ENCODE data around the gene CMIP.

The CMIP gene

GRCh38 chr16:81494888-81495287, 50.3 kb downstream of the CMIP start:
- Histone ChIP-seq H3K9me3 (ENCODE audit: control insufficient read depth in 2 of 2, low read length in 2 of 2) (no peaks in the 10 kb centered on the region), H3K9ac (ENCODE audit: low read depth in 1 of 2, low read length in 2 of 2) (no peak overlapping the region), H3K27me3 (ENCODE audit: control insufficient read depth in 2 of 2, insufficient read depth in 2 of 2, low read length in 2 of 2) (no peaks in the 10 kb centered on the region), H3K27ac (ENCODE audit: low read depth in 2 of 2, low read length in 2 of 2) (no peak overlapping the region), H3K4me1 (ENCODE audit: control insufficient read depth in 2 of 2, insufficient read depth in 2 of 2, low read length in 2 of 2) (peaks cover 22 to 40% of the 10 kb centered on the region in 2 donors), H3K36me3 (ENCODE audit: control insufficient read depth in 2 of 2, insufficient read depth in 2 of 2, low read length in 2 of 2) (peaks cover 4 to 7% of the 10 kb centered on the region in 2 donors), H3K4me3 (ENCODE audit: low read length in 2 of 2) (no peak overlapping the region)

GRCh38 chr16:81495321-81496234, 51.0 kb downstream of the CMIP start:
- Histone ChIP-seq H3K4me3 (ENCODE audit: low read length in 2 of 2) (no peak overlapping the region), H3K9me3 (ENCODE audit: control insufficient read depth in 2 of 2, low read length in 2 of 2) (no peaks in the 10 kb centered on the region), H3K27ac (ENCODE audit: low read depth in 2 of 2, low read length in 2 of 2) (no peak overlapping the region), H3K27me3 (ENCODE audit: control insufficient read depth in 2 of 2, insufficient read depth in 2 of 2, low read length in 2 of 2) (no peaks in the 10 kb centered on the region), H3K9ac (ENCODE audit: low read depth in 1 of 2, low read length in 2 of 2) (no peak overlapping the region), H3K36me3 (ENCODE audit: control insufficient read depth in 2 of 2, insufficient read depth in 2 of 2, low read length in 2 of 2) (peaks cover 4 to 7% of the 10 kb centered on the region in 2 donors), H3K4me1 (ENCODE audit: control insufficient read depth in 2 of 2, insufficient read depth in 2 of 2, low read length in 2 of 2) (peaks cover 22 to 40% of the 10 kb centered on the region in 2 donors)

GRCh38 chr16:81496321-81496720, 51.7 kb downstream of the CMIP start:
- H3K27me3 ChIP-seq (ENCODE audit: control insufficient read depth in 2 of 2, insufficient read depth in 2 of 2, low read length in 2 of 2), result no peaks in the 10 kb centered on the region
- no peak overlapping the region for H3K9ac ChIP-seq (ENCODE audit: low read depth in 1 of 2, low read length in 2 of 2)
- no peaks in the 10 kb centered on the region for H3K9me3 ChIP-seq (ENCODE audit: control insufficient read depth in 2 of 2, low read length in 2 of 2)
- no peak overlapping the region for H3K27ac ChIP-seq (ENCODE audit: low read depth in 2 of 2, low read length in 2 of 2)
- no peak overlapping the region for H3K4me3 ChIP-seq (ENCODE audit: low read length in 2 of 2)
- H3K36me3 ChIP-seq (ENCODE audit: control insufficient read depth in 2 of 2, insufficient read depth in 2 of 2, low read length in 2 of 2), result peaks cover 4 to 7% of the 10 kb centered on the region in 2 donors
- peaks cover 22 to 43% of the 10 kb centered on the region in 2 donors for H3K4me1 ChIP-seq (ENCODE audit: control insufficient read depth in 2 of 2, insufficient read depth in 2 of 2, low read length in 2 of 2)

GRCh38 chr16:81496742-81497141, 52.1 kb downstream of the CMIP start:
- Histone ChIP-seq H3K9ac (ENCODE audit: low read depth in 1 of 2, low read length in 2 of 2) (no peak overlapping the region), H3K4me1 (ENCODE audit: control insufficient read depth in 2 of 2, insufficient read depth in 2 of 2, low read length in 2 of 2) (peaks cover 22 to 43% of the 10 kb centered on the region in 2 donors), H3K27me3 (ENCODE audit: control insufficient read depth in 2 of 2, insufficient read depth in 2 of 2, low read length in 2 of 2) (no peaks in the 10 kb centered on the region), H3K9me3 (ENCODE audit: control insufficient read depth in 2 of 2, low read length in 2 of 2) (no peaks in the 10 kb centered on the region), H3K36me3 (ENCODE audit: control insufficient read depth in 2 of 2, insufficient read depth in 2 of 2, low read length in 2 of 2) (peaks cover 4 to 7% of the 10 kb centered on the region in 2 donors), H3K4me3 (ENCODE audit: low read length in 2 of 2) (no peak overlapping the region), H3K27ac (ENCODE audit: low read depth in 2 of 2, low read length in 2 of 2) (no peak overlapping the region)

GRCh38 chr16:81497690-81498089, 53.1 kb downstream of the CMIP start:
- Histone ChIP-seq H3K4me3 (ENCODE audit: low read length in 2 of 2) (no peak overlapping the region), H3K9me3 (ENCODE audit: control insufficient read depth in 2 of 2, low read length in 2 of 2) (no peaks in the 10 kb centered on the region), H3K27ac (ENCODE audit: low read depth in 2 of 2, low read length in 2 of 2) (no peak overlapping the region), H3K36me3 (ENCODE audit: control insufficient read depth in 2 of 2, insufficient read depth in 2 of 2, low read length in 2 of 2) (peaks cover 4 to 7% of the 10 kb centered on the region in 2 donors), H3K9ac (ENCODE audit: low read depth in 1 of 2, low read length in 2 of 2) (no peak overlapping the region), H3K4me1 (ENCODE audit: control insufficient read depth in 2 of 2, insufficient read depth in 2 of 2, low read length in 2 of 2) (peaks cover 22 to 43% of the 10 kb centered on the region in 2 donors), H3K27me3 (ENCODE audit: control insufficient read depth in 2 of 2, insufficient read depth in 2 of 2, low read length in 2 of 2) (no peaks in the 10 kb centered on the region)

GRCh38 chr16:81498351-81498750, 53.7 kb downstream of the CMIP start:
- no peaks in the 10 kb centered on the region for H3K27me3 ChIP-seq (ENCODE audit: control insufficient read depth in 2 of 2, insufficient read depth in 2 of 2, low read length in 2 of 2)
- H3K9me3 ChIP-seq (ENCODE audit: control insufficient read depth in 2 of 2, low read length in 2 of 2), result no peaks in the 10 kb centered on the region
- no peak overlapping the region for H3K27ac ChIP-seq (ENCODE audit: low read depth in 2 of 2, low read length in 2 of 2)
- H3K4me3 ChIP-seq (ENCODE audit: low read length in 2 of 2), result no peak overlapping the region
- H3K9ac ChIP-seq (ENCODE audit: low read depth in 1 of 2, low read length in 2 of 2), result no peak overlapping the region
- H3K36me3 ChIP-seq (ENCODE audit: control insufficient read depth in 2 of 2, insufficient read depth in 2 of 2, low read length in 2 of 2), result peaks cover 4 to 7% of the 10 kb centered on the region in 2 donors
- peaks cover 19 to 39% of the 10 kb centered on the region in 2 donors for H3K4me1 ChIP-seq (ENCODE audit: control insufficient read depth in 2 of 2, insufficient read depth in 2 of 2, low read length in 2 of 2)

- H3K27me3 ChIP-seq (ENCODE audit: control insufficient read depth in 2 of 2, insufficient read depth in 2 of 2, low read length in 2 of 2), result no peaks in the 10 kb centered on the region
- no peaks in the 10 kb centered on the region for H3K9me3 ChIP-seq (ENCODE audit: control insufficient read depth in 2 of 2, low read length in 2 of 2)
- H3K27ac ChIP-seq (ENCODE audit: low read depth in 2 of 2, low read length in 2 of 2), result no peak overlapping the region
- H3K4me3 ChIP-seq (ENCODE audit: low read length in 2 of 2), result no peak overlapping the region
- peaks cover 11 to 38% of the 10 kb centered on the region in 2 donors for H3K4me1 ChIP-seq (ENCODE audit: control insufficient read depth in 2 of 2, insufficient read depth in 2 of 2, low read length in 2 of 2)
- H3K9ac ChIP-seq (ENCODE audit: low read depth in 1 of 2, low read length in 2 of 2), result no peak overlapping the region
- peaks cover 4 to 7% of the 10 kb centered on the region in 2 donors for H3K36me3 ChIP-seq (ENCODE audit: control insufficient read depth in 2 of 2, insufficient read depth in 2 of 2, low read length in 2 of 2)
Observed at GRCh38 chr16:81499576-81500380, 55.2 kb downstream of the CMIP start.

- Histone ChIP-seq H3K4me1 (ENCODE audit: control insufficient read depth in 2 of 2, insufficient read depth in 2 of 2, low read length in 2 of 2) (peaks cover 11 to 29% of the 10 kb centered on the region in 2 donors), H3K4me3 (ENCODE audit: low read length in 2 of 2) (no peak overlapping the region)
Observed at GRCh38 chr16:81500833-81501521, 56.4 kb downstream of the CMIP start.

GRCh38 chr16:81502396-81503070, 57.9 kb downstream of the CMIP start:
- Histone ChIP-seq H3K9me3 (ENCODE audit: control insufficient read depth in 2 of 2, low read length in 2 of 2) (no peaks in the 10 kb centered on the region), H3K4me1 (ENCODE audit: control insufficient read depth in 2 of 2, insufficient read depth in 2 of 2, low read length in 2 of 2) (peaks cover 2 to 21% of the 10 kb centered on the region in 2 donors), H3K27me3 (ENCODE audit: control insufficient read depth in 2 of 2, insufficient read depth in 2 of 2, low read length in 2 of 2) (no peaks in the 10 kb centered on the region), H3K4me3 (ENCODE audit: low read length in 2 of 2) (no peak overlapping the region), H3K9ac (ENCODE audit: low read depth in 1 of 2, low read length in 2 of 2) (no peak overlapping the region), H3K36me3 (ENCODE audit: control insufficient read depth in 2 of 2, insufficient read depth in 2 of 2, low read length in 2 of 2) (peaks cover 4 to 7% of the 10 kb centered on the region in 2 donors), H3K27ac (ENCODE audit: low read depth in 2 of 2, low read length in 2 of 2) (no peak overlapping the region)

More at GRCh38 chr16:81500833-81501521, 56.4 kb downstream of the CMIP start:
- H3K27me3 ChIP-seq (ENCODE audit: control insufficient read depth in 2 of 2, insufficient read depth in 2 of 2, low read length in 2 of 2), result no peaks in the 10 kb centered on the region
- no peak overlapping the region for H3K27ac ChIP-seq (ENCODE audit: low read depth in 2 of 2, low read length in 2 of 2)
- peaks cover 4 to 7% of the 10 kb centered on the region in 2 donors for H3K36me3 ChIP-seq (ENCODE audit: control insufficient read depth in 2 of 2, insufficient read depth in 2 of 2, low read length in 2 of 2)
- no peaks in the 10 kb centered on the region for H3K9me3 ChIP-seq (ENCODE audit: control insufficient read depth in 2 of 2, low read length in 2 of 2)
- H3K9ac ChIP-seq (ENCODE audit: low read depth in 1 of 2, low read length in 2 of 2), result no peak overlapping the region

All from mucosa of rectum (tissue), 2 donors.